DMS53 treated with DMSO at 0.1 percent for 48 hours (cell line): ENCODE results near the gene KRTAP9-4.
"Not testable (repeated sequence)": the region's sequence is repeated elsewhere in the genome, so short reads cannot be mapped to it uniquely, and the experiment has no call there.

ENCODE experiments used
- DNase-seq: peaks from one replicate; lab custom pipeline; 2025; ENCODE audit not compliant: unreplicated experiment; lab: John Stamatoyannopoulos, UW

The KRTAP9-4 gene, protein sequence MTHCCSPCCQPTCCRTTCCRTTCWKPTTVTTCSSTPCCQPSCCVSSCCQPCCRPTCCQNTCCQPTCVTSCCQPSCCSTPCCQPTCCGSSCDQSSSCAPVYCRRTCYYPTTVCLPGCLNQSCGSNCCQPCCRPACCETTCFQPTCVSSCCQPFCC

DNA sequence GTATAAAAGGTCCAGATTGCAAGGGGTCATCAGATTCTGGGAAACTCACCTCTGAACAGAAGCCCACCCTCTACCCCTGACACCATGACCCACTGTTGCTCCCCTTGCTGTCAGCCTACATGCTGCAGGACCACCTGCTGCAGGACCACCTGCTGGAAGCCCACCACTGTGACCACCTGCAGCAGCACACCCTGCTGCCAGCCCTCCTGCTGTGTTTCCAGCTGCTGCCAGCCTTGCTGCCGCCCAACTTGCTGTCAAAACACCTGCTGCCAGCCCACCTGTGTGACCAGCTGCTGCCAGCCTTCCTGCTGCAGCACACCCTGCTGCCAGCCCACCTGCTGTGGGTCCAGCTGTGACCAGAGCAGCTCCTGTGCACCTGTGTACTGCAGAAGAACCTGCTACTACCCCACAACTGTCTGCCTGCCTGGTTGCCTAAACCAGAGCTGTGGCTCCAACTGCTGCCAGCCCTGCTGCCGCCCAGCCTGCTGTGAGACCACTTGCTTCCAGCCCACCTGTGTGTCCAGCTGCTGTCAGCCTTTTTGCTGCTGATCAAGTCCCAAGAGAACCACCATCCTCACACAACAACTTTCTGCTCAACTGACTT, at the start of gene KRTAP9-4:
KRTAP9-4 (plus strand) TSS at position 51 of the 604 bp plus-strand sequence; CDS start at position 85, 34 bp downstream.
- not testable (repeated sequence) for DNase-seq

DNA sequence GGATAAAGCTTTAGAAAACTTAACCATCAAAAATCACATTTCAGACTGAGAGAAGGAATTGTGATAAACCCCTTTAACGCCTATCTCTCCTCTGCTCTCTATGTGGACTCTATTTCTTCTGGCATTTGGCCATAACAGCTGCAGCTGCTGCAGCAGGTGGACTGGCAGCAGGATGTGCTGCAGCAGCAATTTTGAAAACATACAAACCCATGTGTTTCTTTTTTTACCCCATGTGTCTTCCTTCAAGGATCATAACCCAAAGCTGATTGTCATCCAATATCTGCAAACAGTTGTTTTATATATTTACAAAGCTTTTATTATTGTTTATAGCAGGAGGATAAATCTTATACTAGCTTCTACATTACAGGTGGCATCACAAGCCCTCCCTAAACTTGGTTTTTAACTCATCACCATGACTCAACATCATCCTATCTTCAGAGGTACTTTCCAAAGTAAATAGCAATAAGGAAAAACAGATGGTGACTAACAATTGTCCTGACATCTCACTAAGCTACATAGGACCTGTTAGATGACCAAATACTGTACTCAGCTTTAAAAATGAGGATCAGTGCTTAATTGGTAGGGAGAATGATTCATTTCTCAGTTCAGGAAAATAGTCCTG, 37.5 kb upstream of the KRTAP9-4 start:
- DNase-seq, result peak; percentile 63

DNA sequence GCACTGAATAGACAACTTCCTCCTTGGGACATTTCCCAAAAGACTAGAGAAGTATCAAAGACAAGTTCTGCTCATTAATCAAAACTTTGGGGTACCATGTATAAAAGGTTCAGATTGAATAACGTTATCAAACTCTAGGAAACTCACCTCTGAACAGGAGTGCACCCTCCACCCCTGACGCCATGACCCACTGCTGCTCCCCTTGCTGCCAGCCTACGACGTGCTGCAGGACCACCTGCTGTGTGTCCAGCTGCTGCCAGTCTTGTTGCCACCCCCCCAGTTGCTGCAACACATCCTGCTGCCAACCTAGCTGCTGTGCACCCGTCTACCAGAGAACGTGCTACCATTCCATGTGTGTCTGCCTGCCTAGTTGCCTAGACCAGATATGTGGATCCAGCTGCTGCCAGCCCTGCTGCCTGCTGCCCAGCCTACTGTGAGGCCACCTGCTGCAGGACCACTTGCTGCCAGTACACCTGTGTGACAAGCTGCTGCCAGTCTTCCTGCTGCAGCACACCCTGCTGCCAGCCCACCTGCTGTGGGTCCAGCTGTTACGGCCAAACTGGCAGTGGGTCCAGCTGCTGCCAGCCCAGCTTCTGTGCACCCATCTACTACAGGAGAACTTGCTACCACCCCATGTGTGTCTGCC, 36.8 kb upstream of the KRTAP9-4 start:
- DNase-seq, result peak; percentile 74

DNA sequence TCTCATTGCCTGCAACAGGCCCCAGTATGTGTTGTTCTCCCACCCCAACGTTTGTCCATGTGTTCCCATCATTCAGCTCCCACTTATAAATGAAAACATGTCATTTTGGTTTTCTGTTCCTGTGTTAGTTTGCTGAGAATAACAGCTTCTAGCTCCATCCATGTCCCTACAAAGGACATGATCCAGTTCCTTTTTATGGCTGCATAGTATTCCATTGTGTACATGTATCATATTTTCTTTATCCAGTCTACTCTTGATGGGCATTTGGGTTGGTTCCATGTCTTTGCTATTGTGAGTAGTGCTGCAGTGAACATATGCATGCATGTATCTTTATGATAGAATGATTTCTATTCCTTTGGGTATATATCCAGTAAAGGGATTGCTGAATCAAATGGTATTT, 33.8 kb upstream of the KRTAP9-4 start:
- DNase-seq, result no peak

DNA sequence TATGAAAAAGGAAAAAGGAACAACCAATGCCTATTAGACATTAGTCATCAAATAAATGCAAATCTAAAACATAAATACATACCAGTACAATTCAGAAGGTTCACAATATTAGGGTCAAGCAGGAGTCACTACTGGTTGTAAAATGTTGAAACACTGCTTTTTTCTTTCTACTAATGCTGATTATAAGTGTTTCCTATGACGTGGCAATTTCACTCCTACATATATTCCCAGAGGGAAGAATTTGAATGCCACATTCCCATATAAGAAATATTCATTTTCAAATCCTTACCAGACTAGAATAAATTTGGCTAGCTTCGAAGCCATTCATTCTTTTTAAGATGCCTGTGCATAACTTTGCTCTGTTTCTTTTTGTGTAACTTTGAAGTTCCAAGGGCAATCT, 25.7 kb upstream of the KRTAP9-4 start:
- DNase-seq, result no peak

DNA sequence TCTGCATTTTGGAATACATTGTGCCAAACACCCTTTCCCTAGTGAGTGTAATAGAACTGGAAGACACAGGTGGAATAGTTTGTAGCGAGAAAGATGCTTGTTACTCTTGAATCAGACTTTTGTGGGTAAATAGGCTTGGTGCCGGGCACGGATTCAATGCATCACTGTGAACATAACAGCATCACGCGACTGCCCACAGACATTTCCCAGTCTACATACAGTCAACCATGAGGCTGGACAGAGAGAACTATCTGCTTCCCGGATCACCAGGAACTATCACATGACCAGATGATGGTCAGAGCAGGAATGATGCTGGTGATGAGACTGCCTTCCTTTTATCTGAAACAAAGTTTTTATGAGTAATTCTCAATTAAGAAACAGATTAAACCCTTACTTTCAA, 23.4 kb upstream of the KRTAP9-4 start:
- no peak for DNase-seq

DNA sequence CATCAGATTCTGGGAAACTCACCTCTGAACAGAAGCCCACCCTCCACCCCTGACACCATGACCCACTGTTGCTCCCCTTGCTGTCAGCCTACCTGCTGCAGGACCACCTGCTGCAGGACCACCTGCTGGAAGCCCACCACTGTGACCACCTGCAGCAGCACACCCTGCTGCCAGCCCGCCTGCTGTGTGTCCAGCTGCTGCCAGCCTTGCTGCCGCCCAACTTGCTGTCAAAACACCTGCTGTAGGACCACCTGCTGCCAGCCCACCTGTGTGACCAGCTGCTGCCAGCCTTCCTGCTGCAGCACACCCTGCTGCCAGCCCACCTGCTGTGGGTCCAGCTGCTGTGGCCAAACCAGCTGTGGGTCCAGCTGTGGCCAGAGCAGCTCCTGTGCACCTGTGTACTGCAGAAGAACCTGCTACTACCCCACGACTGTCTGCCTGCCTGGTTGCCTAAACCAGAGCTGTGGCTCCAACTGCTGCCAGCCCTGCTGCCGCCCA, 22.8 kb upstream of the KRTAP9-4 start, which contains the start of gene KRTAP9-2:
KRTAP9-2 (plus strand) TSS at position 51 of the 498 bp plus-strand sequence; CDS start at position 58, 7 bp downstream.
- not testable (repeated sequence) for DNase-seq

DNA sequence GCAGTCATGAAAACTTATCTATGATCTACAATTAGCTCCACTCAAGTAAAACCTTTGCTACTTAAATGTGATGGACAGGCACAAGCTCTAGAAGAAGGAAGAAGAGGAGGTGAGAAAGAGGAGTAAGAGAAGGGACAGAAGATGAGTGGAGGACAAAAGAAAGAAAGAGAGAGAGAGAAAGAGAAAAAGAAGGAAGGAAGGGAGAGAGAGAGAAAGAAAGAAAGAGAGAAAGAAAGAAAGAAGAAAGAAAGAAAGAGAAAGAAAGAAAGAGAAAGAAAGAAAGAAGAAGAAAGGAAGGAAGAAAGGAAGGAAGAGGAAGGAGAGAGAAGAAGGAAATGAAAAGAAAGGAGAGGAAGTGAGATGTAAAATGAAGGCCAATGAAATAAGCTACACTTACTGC, 19.4 kb upstream of the KRTAP9-4 start:
- no peak for DNase-seq

DNA sequence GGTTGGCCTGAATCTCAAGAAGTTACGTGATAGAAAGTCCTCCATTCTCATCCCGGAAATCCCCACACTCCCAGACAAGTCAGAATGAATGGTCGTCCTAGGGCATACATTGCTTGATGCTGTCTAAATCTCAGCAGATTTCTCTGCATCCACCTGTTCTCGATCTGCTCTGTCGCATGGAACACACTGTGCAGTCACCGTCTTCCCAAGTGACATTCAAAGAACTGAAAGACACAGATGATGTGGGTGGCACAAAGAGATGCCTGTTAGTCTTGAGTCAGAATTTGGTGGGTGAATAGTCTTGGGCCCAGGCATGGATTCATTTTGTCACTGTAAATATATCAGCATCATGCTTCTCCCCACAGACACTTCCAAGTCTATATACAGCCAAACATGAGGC, 17.8 kb upstream of the KRTAP9-4 start:
- no peak for DNase-seq

DNA sequence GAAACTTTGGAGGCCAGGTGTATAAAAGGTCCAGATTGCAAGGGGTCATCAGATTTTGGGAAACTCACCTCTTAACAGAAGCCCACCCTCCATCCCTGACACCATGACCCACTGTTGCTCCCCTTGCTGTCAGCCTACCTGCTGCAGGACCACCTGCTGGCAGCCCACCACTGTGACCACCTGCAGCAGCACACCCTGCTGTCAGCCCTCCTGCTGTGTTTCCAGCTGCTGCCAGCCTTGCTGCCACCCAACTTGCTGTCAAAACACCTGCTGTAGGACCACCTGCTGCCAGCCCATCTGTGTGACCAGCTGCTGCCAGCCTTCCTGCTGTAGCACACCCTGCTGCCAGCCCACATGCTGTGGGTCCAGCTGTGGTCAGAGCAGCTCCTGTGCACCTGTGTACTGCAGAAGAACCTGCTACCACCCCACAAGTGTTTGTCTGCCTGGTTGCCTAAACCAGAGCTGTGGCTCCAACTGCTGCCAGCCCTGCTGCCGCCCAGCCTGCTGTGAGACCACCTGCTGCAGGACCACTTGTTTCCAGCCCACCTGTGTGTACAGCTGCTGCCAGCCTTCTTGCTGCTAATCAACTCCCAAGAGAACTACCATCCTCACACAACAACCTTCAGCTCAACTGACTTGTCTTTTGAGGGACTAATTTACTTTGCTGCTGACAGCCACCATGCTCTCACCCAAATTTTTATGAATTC, 16.9 kb upstream of the KRTAP9-4 start, which contains the start of gene KRTAP9-3:
KRTAP9-3 (plus strand) TSS at position 51 of the 707 bp plus-strand sequence; CDS start at position 104, 53 bp downstream.
- not testable (repeated sequence) for DNase-seq

DNA sequence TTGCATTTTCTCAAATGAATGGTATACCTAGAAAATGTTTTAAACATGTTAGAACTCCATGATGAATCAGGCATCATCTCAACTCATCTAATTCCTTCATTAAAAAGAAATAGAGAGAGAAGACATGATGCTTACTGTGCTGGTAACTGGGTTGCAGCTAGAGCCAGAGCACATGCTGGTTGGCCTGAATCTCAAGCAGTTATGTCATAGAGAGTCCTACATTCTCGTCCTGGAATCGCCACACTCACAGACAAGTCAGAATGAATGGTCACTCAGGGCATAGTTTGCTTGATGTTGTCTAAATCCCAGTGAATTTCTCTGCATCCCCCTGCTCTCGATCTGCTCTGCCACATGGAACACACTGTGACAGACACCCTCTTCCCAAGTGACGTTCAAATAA, 12.4 kb upstream of the KRTAP9-4 start:
- DNase-seq, result not testable (repeated sequence)

DNA sequence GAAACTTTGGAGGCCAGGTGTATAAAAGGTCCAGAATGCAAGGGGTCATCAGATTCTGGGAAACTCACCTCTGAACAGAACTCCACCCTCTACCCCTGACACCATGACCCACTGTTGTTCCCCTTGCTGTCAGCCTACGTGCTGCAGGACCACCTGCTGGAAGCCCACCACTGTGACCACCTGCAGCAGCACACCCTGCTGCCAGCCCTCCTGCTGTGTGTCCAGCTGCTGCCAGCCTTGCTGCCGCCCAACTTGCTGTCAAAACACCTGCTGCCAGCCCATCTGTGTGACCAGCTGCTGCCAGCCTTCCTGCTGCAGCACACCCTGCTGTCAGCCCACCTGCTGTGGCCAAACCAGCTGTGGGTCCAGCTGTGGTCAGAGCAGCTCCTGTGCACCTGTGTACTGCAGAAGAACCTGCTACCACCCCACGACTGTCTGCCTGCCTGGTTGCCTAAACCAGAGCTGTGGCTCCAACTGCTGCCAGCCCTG, 11.5 kb upstream of the KRTAP9-4 start, which contains the start of gene KRTAP9-8:
KRTAP9-8 (plus strand) TSS at position 51 of the 489 bp plus-strand sequence; CDS start at position 104, 53 bp downstream.
- DNase-seq, result not testable (repeated sequence)

DNA sequence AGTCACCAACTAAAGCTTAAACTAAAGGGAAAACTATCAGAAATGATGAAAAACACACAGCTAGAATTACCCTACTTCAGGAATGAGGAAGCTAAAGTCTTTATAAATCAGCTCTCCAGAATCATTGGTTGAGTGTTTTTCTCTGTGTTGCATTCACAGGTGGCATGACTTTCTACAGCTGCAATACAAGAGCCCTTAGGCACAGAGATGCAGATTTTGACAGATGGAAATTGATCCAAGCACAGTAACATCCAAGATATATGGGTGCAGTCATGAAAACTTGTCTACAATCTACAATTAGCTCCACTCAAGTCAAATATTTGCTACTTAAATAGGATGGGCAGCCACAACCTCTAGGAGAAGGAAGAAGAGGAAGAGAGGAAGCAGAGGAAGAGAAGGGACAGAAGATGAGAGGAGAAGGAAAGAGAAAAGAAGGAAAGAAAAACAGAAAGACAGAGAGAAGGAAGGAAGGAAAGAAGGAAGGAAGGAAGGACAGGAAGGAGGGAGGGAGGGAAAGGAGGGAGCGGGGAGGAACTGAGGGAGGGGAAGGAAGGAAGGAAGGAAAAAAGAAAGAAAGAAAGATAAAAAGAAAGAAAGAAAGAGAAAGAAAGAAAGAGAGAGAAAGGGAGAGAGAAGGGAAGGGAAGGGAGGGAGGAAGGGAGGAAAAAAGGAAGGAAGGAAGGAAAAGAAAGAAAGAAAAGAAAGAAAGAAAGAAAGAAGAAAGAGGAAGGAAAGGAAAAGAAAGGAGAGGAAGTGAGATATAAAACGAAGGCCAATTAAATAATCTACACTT, 2.3 kb upstream of the KRTAP9-4 start:
- not testable (repeated sequence) for DNase-seq

DNA sequence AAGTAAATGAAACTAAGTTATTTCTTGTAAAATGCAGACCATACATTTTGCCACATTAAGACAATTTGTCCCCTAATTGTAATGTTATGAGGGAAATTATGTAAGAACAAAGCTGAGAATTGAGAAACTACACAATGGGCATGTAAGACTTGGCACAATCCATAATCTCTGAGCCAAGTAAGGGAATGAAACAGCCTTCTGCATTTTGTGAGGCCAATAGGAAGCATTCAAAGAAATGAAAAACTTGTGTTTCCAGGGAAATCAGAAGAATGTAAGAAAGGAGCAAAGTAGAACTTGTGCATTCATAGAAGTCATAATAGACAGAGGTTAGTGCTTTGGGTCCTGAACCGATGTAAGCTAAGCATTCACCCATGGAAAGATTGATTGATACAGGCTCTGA, 1.8 kb downstream of the KRTAP9-4 start:
- DNase-seq, result no peak

DNA sequence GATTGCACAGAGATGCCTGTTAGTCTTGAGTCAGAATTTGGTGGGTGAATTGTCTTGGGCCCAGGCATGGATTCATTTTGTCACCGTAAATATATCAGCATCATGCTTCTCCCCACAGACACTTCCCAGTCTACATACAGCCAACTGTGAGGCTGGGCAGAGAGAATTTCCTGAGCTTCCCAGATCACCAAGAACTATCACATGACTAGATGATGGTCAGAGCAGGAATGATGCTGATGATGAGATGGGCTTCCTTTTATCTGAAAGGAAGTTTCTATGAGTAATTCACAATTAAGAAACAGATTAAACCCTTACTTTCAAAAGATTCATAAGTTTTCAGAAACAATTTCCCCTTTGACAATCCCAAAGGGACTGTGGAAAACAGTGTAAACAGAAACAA, 5.4 kb downstream of the KRTAP9-4 start:
- no peak for DNase-seq

DNA sequence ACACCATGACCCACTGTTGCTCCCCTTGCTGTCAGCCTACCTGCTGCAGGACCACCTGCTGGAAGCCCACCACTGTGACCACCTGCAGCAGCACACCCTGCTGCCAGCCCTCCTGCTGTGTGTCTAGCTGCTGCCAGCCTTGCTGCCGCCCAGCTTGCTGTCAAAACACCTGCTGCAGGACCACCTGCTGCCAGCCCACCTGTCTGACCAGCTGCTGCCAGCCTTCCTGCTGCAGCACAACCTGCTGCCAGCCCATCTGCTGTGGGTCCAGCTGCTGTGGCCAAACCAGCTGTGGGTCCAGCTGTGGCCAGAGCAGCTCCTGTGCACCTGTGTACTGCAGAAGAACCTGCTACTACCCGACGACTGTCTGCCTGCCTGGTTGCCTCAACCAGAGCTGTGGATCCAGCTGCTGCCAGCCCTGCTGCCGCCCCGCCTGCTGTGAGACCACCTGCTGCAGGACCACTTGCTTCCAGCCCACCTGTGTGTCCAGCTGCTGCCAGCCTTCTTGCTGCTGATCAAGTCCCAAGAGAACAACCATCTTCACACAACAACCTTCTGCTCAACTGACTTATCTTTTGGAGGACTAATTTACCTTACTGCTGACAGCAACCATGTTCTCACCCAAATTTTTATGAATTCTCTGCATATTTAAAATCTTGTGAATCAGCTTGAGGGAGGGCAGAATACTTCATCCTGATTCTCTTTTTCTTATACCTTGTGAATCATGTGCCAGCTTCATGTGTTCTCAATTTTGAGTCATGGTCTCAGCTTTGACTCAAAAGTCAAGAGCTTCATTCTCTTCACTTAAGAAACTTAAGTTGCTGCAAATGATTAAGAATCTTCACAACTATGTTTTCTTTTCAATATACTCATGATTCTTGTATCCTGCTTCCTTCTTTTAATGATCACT, 6.1 kb downstream of the KRTAP9-4 start, which contains the start of gene KRTAP9-9:
KRTAP9-9 (plus strand) TSS at position 4 of the 910 bp plus-strand sequence.
- not testable (repeated sequence) for DNase-seq

DNA sequence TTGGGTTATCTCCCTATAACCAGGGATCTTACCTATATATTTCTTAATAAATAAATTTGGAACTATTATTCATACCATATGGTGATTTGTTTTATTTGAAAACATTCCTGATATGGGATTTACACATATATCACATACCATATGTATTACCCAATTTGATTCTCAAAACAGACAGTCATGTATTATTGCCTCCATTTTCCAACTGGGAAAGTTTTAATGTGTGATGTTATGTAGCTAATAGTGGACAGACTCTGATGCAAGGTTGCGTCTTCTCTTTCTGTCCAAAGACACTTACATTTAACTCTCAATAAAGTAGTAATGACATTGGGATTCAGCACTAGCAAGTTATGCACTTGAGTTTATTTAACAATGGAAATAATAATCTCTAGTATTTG, 6.8 kb downstream of the KRTAP9-4 start:
- DNase-seq, result no peak

DNA sequence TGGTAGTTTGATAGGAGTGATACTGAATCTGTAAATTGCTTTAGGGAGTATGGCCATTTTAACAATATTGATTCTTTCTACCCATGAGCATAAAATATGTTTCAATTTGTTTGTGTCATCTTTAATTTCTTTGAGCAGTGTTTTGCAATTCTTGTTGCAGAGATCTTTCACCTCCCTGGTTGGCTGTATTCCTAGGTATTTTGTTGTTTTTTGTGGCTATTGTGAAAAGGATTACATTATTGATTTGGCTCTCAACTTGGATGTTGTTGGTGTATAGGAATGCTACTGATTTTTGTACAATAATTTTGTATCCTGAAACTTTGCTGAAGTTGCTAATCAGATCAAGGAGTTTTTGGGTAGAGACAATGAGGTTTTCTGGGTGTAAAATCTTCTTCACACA, 8.9 kb downstream of the KRTAP9-4 start:
- DNase-seq, result no peak

DNA sequence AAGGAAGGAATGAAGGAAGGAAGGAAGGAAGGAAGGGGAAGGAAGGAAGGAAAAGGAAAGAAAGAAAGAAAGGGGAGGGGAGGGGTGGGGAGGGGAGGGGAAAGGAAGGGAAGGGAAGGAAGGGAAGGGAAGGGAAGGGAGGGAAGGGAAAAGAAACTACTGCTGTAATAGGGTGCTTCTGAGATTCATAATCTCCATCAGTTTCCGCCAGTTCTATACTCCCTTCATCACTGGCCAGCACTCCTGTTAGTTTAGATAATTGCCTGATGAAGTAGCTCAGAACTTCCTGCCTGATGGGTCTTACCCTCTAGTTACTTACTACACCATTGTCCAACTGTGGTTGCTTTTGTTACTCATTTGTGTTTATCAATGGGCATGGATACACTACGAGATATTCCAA, 13.7 kb downstream of the KRTAP9-4 start:
- no peak for DNase-seq
